Astrocyte of the hippocampus (primary cell): ENCODE results near the gene ANKRD63.
A peak's percentile ranks its signal among the peaks of the same experiment; 100 is the strongest.

Source experiments
- DNase-seq: peaks from one replicate; pipeline ENCODE4 v3.0.0; 2011; ENCODE audit warnings: low read depth, low spot score

The ANKRD63 gene

DNA sequence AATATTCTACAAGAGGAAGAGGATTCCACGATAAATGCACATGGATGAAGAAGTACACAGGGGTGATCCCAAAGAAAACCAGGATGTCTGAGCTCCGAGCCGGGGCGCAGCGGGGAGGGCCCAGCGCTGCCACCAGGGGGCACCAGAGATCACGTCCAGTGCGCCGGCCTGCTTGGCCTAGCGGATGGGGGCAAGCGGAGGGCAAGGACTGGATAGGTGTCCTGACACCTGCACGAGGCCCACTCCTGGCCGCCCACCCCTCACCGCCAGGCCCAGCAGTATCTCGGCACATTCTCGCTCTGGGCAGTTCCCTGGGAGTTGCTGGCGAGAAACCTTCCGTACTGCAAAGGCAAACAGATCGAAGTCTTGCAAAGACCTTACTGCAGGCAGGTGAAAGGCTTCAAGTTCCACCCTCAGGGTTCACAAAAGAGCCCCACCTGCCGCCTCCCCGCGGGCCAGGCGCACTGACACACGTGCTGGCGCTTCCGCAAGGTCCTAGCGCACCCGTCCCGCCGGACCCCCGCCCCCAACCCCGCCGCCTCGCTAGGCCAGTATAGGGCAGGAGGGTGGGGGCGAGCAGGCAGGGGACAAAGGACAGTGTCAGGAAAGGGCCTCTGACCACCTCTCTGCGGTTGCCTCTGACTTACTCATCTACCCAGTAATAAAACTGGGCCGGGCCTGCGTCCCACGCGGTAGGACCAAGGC lies 3.3 kb downstream of the ANKRD63 start:
- peak; percentile 81 for DNase-seq

GRCh38 chr15:40278026-40278425 lies 4.8 kb downstream of the ANKRD63 start:
- no peak for DNase-seq

DNA sequence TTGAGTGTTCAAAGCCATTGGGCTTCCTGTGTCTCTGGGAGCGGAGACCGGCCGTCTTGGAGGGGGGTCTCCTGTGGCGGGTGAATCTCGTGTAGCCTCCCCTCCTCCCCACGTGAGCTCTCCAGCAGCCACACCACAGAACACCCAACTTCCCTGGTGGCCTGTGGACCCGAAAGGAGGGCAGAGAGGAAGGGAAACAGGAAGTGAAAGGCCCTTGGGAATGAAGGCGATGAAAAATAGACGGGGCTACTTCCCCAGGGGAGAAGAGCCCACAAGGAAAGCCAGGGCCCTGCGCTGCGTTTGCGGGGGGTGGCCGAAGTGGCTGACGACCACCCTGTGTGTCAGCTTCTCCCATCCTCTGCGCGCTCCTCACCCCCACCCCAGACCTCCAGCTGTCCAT lies 5.4 kb downstream of the ANKRD63 start:
- no peak for DNase-seq

GRCh38 chr15:40276927-40277326 lies 5.9 kb downstream of the ANKRD63 start:
- no peak for DNase-seq

- no peak for DNase-seq
Measured at GRCh38 chr15:40275954-40276353, 6.9 kb downstream of the ANKRD63 start.

- no peak for DNase-seq
Measured at GRCh38 chr15:40275523-40275922, 7.3 kb downstream of the ANKRD63 start.

DNA sequence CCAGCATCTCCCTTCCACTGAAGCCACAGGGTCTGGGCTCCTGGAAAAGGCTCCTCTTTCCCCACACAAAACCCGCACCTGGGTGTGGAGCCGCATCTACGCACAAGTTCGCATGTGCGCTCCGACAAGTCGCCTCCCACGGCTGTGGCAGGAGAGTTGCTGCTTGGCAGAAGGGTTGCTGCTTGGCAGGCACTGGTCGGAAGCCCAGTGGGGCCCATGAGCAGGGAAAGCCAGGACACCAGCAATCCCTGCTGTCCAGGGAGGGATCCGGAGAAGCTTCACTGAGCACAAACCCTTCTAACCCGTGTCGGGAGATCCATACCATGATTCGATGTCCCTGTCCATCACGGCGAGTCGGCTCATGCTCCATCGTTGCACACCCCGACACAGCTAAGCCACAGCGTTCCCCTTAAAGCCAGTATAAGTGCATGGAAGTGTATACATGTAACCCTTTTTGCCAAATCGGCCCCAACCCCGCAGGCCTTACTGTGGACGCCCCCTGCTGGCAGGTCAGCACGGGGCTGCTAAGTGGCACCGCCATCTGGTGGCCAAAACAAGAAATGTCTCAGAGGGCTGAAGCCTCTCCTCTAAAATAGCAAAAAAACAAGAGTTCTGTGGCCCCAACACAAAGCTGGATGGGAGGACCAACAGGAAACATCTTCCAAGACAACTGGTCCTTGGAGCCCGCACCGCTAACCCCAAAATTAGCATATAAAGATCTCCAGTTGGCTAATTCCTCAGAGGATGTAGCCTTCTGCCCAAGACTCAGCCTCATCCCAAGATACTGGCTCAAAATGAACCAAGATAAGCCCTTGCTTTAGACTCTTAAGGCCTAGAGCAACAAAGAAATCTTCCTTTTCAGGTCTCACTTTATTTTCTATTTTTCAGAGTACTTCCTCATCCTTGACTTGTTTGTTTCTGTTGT lies 8.3 kb downstream of the ANKRD63 start:
- peak; percentile 90 for DNase-seq

DNA sequence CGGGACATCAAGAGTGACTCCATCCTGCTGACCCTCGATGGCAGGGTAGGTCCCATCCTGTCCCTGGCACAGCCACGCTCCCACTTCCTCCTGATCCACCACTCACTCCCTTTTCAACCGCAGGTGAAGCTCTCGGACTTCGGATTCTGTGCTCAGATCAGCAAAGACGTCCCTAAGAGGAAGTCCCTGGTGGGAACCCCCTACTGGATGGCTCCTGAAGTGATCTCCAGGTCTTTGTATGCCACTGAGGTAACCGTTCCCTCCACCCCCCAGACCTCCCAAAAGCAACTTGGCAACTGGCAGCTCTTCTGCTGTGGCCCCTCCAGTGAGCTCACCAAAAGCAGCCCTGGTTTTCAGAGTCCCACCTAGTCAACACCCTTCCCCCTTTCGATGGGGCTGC lies 9.4 kb downstream of the ANKRD63 start:
- DNase-seq: no peak

DNA sequence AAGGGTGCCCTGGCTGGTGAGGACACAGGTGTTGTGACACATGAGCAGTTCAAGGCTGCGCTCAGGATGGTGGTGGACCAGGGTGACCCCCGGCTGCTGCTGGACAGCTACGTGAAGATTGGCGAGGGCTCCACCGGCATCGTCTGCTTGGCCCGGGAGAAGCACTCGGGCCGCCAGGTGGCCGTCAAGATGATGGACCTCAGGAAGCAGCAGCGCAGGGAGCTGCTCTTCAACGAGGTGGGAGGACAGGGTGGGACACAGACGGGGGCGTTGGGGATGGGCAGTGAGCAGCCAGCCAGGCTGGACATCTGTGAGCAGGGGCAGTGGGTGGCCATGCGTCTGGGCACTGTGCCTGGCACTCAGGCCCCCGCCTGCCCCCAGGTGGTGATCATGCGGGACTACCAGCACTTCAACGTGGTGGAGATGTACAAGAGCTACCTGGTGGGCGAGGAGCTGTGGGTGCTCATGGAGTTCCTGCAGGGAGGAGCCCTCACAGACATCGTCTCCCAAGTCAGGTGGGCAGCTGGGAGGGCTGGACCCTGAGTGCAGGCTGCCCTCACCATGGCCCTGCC lies 10.3 kb downstream of the ANKRD63 start:
- no peak for DNase-seq

GRCh38 chr15:40271685-40272484 lies 11.0 kb downstream of the ANKRD63 start:
- DNase-seq: no peak

GRCh38 chr15:40270246-40270995 lies 12.4 kb downstream of the ANKRD63 start:
- DNase-seq: no peak

- no peak for DNase-seq
Measured at GRCh38 chr15:40269604-40270003, 13.3 kb downstream of the ANKRD63 start.

DNA sequence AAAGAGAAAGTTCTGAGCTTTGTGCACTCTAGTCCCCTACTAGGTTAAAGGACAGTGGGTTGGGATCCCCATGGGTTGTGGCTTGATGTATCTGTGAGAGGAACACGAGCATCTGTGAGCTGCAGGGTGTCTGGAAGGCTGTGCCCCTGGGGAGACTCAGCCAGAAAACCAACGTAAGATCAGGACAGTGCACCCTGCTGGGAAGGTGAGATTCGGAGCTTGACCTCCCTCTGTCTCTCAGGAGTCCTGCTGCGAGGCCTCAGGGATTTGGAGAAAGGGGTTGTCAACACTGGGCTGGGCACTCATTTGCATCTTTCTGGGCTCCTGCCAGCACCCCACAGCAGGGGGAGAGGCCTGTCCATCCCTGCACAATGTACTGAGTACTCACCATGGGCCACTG lies 15.2 kb downstream of the ANKRD63 start:
- DNase-seq: no peak

DNA sequence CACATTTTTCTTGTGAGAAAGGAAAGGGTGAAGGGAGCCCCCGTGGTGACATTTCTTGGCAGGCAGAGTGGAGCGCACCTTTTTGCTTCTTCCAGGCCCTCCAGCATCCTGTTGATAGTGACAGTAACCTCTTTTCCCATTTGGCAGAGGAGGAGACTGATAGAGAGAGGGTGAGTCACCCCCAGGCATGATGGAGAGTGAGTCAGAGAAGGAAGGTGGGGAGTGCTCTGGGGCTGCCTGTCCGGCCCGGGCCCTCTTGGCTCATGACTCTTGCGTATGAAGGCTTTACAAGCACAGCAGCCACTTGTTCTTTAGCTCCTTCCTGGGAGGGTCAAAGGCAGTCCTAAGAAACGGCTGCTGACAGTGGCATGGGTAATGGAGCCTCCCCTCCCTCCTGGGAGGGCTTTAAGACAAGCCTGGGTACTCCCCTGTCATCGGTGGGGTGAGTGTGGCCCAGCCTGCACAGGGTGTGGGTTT lies 16.0 kb downstream of the ANKRD63 start:
- peak; percentile 94 for DNase-seq

DNA sequence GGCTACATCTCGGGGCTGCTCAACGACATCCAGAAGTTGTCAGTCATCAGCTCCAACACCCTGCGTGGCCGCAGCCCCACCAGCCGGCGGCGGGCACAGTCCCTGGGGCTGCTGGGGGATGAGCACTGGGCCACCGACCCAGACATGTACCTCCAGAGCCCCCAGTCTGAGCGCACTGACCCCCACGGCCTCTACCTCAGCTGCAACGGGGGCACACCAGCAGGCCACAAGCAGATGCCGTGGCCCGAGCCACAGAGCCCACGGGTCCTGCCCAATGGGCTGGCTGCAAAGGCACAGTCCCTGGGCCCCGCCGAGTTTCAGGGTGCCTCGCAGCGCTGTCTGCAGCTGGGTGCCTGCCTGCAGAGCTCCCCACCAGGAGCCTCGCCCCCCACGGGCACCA lies 17.0 kb downstream of the ANKRD63 start:
- no peak for DNase-seq

- no peak for DNase-seq
Measured at GRCh38 chr15:40265355-40265754, 17.5 kb downstream of the ANKRD63 start.

- DNase-seq: no peak
Measured at GRCh38 chr15:40264321-40265153, 18.3 kb downstream of the ANKRD63 start.

GRCh38 chr15:40263024-40263754 lies 19.7 kb downstream of the ANKRD63 start:
- peak; percentile 54 for DNase-seq

DNA sequence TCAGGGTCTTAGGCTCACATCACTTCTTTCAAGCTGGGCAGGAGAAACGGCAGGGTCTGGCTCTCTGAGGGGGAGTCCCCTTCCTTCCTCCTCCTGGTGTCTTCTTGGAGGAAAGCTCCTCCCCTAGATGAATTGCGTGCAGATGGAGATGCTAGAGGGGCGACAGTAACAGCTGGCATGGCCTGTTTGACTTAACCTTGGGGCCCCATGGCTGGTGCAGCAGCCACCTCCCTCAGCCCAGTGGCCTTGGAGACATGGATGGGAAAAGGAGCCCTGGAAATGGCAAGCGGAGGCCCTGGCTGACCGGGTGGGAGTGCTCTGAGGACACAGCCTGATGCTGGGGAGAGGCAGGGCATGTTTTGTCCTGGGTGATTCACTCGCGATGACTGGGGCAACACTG lies 23.8 kb downstream of the ANKRD63 start:
- DNase-seq: no peak
